Colonic mucosa (tissue), 4 donors: ENCODE results near the gene FXYD5. TPM values are rescaled to one million over a fixed set of nuclear protein-coding genes. Genes with fewer than 3 reads are reported as not detected.
"Not testable (repeated sequence)": the region's sequence is repeated elsewhere in the genome, so short reads cannot be mapped to it uniquely, and the experiment has no call there.

Experiments used
- DNase-seq: peaks from one replicate; pipeline ENCODE4 v3.0.0-alpha.2; 2020
- H3K27ac ChIP-seq: fragments of 200-600 bp; one replicate; pipeline ENCODE4 v1.8.0; 2021
- H3K27me3 ChIP-seq: fragments of 200-600 bp; one replicate; pipeline ENCODE4 v1.8.0; 2021
- H3K36me3 ChIP-seq: fragments of 200-600 bp; one replicate; pipeline ENCODE4 v1.8.0; 2021
- H3K4me1 ChIP-seq: fragments of 200-600 bp; one replicate; pipeline ENCODE4 v1.8.0; 2021; ENCODE audit warnings: mild to moderate bottlenecking
- H3K4me3 ChIP-seq: fragments of 200-600 bp; one replicate; pipeline ENCODE4 v1.8.0; 2021
- H3K9ac ChIP-seq, 2 donors: one replicate each; pipeline ENCODE4 v1.7.0; 2013; ENCODE audit warnings: control low read depth in 2 of 2, low read depth in 2 of 2, low read length in 2 of 2
- H3K9me3 ChIP-seq: fragments of 200-600 bp; one replicate; pipeline ENCODE4 v1.8.0; 2021
- intact Hi-C: fragments of 100-400 bp; cut with DNase I; formaldehyde crosslinking; loops from one replicate; pipeline ENCODE4 v1.14.1; 2022
- total RNA-seq, 2 donors: library from RNA; stranded (reverse); fragmentation: NEBNext Ultra II Directional in 1 of 2; extraction: Animal tissue kit (Norgen Biotek cat#: 25700) in 1 of 2; gene quantifications; one replicate each; pipeline ENCODE4 v1.2.1, GENCODE V29; 2021
- TF ChIP-seq, protein P1 (sequence below): fragments of 200-600 bp; IDR thresholded peaks from one replicate; pipeline ENCODE4 v1.8.0; 2022; ENCODE audit warnings: antibody characterized with exemption, mild to moderate bottlenecking
- donor health status: healthy.
- donor health status: DM: no; HTN: no; CAD: no.
- donor health status: DM: no; HTN: no; CAD: no.

Gene FXYD5
- total RNA-seq, 2 donors from 2014 or later: 20.3 to 23.6 TPM

DNA sequence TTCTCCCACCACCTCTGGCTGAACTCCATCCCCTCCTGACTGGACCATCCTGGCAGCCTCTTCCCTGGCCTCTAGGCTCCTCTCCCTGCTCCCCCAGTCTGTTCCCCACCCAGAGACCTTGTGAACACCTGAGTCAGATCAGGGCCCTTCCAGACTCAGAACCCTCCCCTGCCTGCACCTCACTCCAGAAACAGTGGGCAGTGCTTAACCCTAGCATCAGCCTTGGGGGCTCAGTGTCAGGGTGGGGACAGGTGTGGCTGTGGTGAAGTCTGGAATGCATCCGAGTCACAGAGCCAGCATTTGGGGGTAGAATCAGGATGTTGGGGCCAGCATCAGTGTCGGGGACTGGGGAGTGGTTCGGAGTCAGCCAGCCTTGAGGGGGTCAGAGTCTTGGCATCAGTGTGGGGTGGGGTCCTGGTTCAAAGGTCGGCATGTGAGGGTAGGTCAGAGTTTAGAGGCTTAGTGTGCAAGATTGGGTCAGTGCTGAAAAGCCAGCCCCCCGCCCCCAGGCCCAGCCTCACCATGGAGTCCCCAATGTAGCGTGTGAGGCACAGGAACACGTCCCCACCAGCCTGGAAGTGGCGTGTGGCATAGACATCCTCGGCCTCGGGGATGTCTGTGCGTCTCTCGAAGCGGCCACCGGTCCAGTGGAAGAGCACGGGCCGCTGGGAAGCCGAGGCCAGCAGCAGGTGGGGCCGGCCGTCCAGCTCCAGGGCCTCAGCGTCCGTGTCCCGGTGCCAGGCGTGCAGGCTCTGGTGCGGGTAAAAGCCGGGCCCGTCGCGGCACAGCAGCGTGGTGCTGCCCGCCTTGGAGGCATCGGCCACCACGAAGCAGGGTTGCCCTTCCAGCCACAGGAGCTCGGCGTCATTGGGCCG, 28.5 kb upstream of the FXYD5 start:
- Histone ChIP-seq H3K27me3 (no peaks in the 10 kb centered on the region), H3K4me1 (peaks cover 31% of the 10 kb centered on the region), H3K36me3 (no peaks in the 10 kb centered on the region), H3K9ac (peak overlapping the region in 1 of 2 donors; percentile 84), H3K4me3 (no peak overlapping the region), H3K9me3 (no peaks in the 10 kb centered on the region), H3K27ac (peak overlapping the region; percentile 92)
- intact Hi-C loops: no loop called here
- TF ChIP-seq, protein P1, sequence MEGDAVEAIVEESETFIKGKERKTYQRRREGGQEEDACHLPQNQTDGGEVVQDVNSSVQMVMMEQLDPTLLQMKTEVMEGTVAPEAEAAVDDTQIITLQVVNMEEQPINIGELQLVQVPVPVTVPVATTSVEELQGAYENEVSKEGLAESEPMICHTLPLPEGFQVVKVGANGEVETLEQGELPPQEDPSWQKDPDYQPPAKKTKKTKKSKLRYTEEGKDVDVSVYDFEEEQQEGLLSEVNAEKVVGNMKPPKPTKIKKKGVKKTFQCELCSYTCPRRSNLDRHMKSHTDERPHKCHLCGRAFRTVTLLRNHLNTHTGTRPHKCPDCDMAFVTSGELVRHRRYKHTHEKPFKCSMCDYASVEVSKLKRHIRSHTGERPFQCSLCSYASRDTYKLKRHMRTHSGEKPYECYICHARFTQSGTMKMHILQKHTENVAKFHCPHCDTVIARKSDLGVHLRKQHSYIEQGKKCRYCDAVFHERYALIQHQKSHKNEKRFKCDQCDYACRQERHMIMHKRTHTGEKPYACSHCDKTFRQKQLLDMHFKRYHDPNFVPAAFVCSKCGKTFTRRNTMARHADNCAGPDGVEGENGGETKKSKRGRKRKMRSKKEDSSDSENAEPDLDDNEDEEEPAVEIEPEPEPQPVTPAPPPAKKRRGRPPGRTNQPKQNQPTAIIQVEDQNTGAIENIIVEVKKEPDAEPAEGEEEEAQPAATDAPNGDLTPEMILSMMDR: no peak
- no peak for DNase-seq

DNA sequence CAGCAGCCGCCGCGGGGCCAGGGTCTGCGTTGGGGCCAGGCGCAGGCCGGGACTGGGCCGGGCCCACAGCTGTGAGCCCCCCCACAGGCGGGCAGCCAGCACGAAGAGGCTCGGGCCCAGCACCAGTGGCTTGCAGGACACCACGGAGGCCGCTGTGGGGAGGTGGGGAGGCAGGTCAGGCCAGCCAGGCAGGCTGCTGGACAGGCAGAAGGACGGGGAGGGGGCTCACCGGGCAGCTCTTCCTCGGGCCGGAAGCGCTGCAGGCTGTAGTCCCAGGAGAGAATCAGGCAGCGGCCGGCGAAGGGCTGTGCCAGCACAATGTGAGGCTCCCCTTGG, 27.9 kb upstream of the FXYD5 start:
- H3K9me3 ChIP-seq: no peaks in the 10 kb centered on the region
- no peaks in the 10 kb centered on the region for H3K27me3 ChIP-seq
- peaks cover 31% of the 10 kb centered on the region for H3K4me1 ChIP-seq
- intact Hi-C loops: no loop called here
- DNase-seq: no peak
- TF ChIP-seq, protein P1: no peak
- H3K36me3 ChIP-seq: no peaks in the 10 kb centered on the region
- H3K4me3 ChIP-seq: no peak overlapping the region
- peak overlapping the region in 1 of 2 donors; percentile 37 for H3K9ac ChIP-seq
- peak overlapping the region; percentile 89 for H3K27ac ChIP-seq

DNA sequence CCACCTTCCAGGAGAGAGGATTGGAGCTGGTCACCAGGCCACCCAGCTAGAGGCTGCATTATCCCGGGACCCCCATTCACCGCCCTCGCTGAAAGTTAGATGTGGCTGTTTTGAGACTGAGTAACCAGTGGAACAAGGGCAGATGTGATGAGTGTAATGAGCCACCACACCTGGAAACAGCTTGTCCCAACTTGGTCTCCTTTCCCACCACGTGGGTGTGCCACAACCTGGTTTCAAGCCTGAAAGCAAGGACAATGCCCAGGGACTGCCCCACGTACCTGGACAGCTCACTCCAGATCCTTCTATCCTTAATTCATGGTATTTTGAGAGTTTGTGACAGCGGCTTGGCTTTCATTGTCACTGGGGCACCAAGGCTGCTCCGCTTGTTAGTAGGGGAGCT, 26.7 kb upstream of the FXYD5 start:
- Histone ChIP-seq H3K9me3 (no peaks in the 10 kb centered on the region), H3K36me3 (no peaks in the 10 kb centered on the region), H3K27ac (peak overlapping the region; percentile 89), H3K4me1 (peaks cover 27% of the 10 kb centered on the region), H3K9ac (peak overlapping the region in 1 of 2 donors; percentile 63), H3K4me3 (no peak overlapping the region), H3K27me3 (no peaks in the 10 kb centered on the region)
- DNase-seq: no peak
- intact Hi-C loops: no loop called here
- TF ChIP-seq, protein P1: no peak

DNA sequence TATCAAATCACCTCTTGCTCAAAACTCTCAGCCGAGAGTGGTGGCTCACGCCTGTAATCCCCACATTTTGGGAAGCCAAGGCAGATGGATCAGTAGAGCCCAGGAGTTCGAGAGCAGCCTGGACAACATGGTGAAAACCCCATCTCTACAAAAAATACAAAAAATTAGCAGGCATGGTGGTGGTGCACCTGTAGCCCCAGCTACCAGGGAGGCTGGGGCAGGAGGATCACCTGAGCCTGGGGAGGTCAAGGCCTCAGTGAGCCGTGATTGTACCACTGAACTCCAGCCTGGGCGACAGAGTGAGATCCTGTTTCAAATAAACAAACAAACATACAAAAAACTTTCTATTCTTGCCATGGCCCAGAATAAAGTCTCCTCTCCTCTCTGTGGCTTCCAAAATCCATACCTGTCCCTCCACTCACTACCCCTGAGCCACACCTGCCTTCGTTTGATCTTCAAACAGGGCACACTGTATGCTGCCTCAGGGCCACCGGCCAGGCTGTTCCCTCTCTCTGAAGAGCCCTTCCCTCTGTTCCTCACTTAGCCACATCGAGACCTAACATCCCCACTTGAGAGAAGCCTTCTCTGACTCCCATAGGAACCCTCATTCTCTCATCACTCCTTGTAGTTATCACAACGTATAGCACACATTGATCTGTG, 26.0 kb upstream of the FXYD5 start:
- no peaks in the 10 kb centered on the region for H3K27me3 ChIP-seq
- H3K27ac ChIP-seq: peak overlapping the region; percentile 89
- H3K4me1 ChIP-seq: peaks cover 26% of the 10 kb centered on the region
- H3K36me3 ChIP-seq: no peaks in the 10 kb centered on the region
- peak overlapping the region in 1 of 2 donors; percentile 59 for H3K9ac ChIP-seq
- TF ChIP-seq, protein P1: no peak
- no peak overlapping the region for H3K4me3 ChIP-seq
- intact Hi-C loops: no loop called here
- no peaks in the 10 kb centered on the region for H3K9me3 ChIP-seq
- DNase-seq: no peak

DNA sequence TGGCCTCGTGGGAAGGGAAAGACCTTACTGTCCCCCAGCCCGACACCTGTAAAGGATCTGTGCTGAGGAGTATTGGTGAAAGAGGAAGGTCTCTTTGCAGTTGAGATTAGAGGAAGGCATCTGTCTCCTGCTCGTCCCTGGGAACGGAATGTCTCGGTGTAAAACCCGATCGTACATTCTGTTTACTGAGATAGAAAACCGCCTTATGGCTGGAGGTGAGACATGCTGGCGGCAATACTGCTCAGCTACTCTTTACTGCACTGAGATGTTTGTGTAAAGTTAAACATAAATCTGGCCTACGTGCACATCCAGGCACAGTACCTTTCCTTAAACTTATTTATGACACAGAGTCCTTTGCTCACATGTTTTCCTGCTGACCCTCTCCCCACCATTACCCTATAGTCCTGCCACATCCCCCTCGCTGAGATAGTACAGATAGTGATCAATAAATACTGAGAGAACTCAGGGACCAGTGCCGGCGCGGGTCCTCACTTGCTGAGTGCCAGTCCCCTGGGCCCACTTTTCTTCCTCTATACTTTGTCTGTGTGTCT, 24.7 kb upstream of the FXYD5 start:
- H3K36me3 ChIP-seq, H3K9me3 ChIP-seq, intact Hi-C loops, H3K27me3 ChIP-seq, H3K4me3 ChIP-seq: not testable (repeated sequence)
- peak; percentile 75 for DNase-seq
- H3K9ac ChIP-seq: peak overlapping the region; percentile 17 to 70
- H3K27ac ChIP-seq: peak overlapping the region; percentile 89
- H3K4me1 ChIP-seq: peaks cover 25% of the 10 kb centered on the region
